ENCODE measurements around the gene TBC1D14.
A peak's percentile ranks its signal among the peaks of the same experiment; 100 is the strongest.
"Not testable (repeated sequence)": the region's sequence is repeated elsewhere in the genome, so short reads cannot be mapped to it uniquely, and the experiment has no call there.

TBC1D14 gene

GRCh38 chr4:6891436-6892170 is 18.0 kb upstream of the TBC1D14 start:
- peak; percentile 87 to 91 for DNase-seq

- peak; percentile 97 to 98 for DNase-seq
Observed at GRCh38 chr4:6892190-6892908, 17.3 kb upstream of the TBC1D14 start.

GRCh38 chr4:6892909-6893202 is 16.8 kb upstream of the TBC1D14 start:
- no peak for DNase-seq

- no peak for DNase-seq
Observed at GRCh38 chr4:6893449-6894085, 16.1 kb upstream of the TBC1D14 start.

- no peak for DNase-seq
Observed at GRCh38 chr4:6894086-6894478, 15.5 kb upstream of the TBC1D14 start.

GRCh38 chr4:6894528-6895498 is 14.8 kb upstream of the TBC1D14 start:
- no peak for DNase-seq

GRCh38 chr4:6896035-6896434 is 13.6 kb upstream of the TBC1D14 start:
- no peak for DNase-seq

GRCh38 chr4:6898763-6899162 is 10.9 kb upstream of the TBC1D14 start:
- DNase-seq: no peak

GRCh38 chr4:6900181-6900812 is 9.3 kb upstream of the TBC1D14 start:
- DNase-seq: no peak

GRCh38 chr4:6900956-6901355 is 8.7 kb upstream of the TBC1D14 start:
- no peak for DNase-seq

- no peak for DNase-seq
Observed at GRCh38 chr4:6901669-6902317, 7.8 kb upstream of the TBC1D14 start.

- DNase-seq: no peak
Observed at GRCh38 chr4:6902318-6903042, 7.1 kb upstream of the TBC1D14 start.

- no peak for DNase-seq
Observed at GRCh38 chr4:6905516-6906445, 3.8 kb upstream of the TBC1D14 start.

- DNase-seq: not testable (repeated sequence)
Observed at GRCh38 chr4:6906486-6906885, 3.1 kb upstream of the TBC1D14 start.

GRCh38 chr4:6907658-6908191 is 1.9 kb upstream of the TBC1D14 start:
- no peak for DNase-seq

GRCh38 chr4:6908432-6909112 is 1.1 kb upstream of the TBC1D14 start:
- no peak for DNase-seq

- peak; percentile 11 to 32 for DNase-seq
Observed at GRCh38 chr4:6909970-6910339, 329 bp downstream of the TBC1D14 start.

- DNase-seq: peak; percentile 33 to 42
Observed at GRCh38 chr4:6910340-6910959, 824 bp downstream of the TBC1D14 start.
